ENCODE measurements around the gene SAP130.
"Not testable (repeated sequence)": the region's sequence is repeated elsewhere in the genome, so short reads cannot be mapped to it uniquely, and the experiment has no call there.

Gene SAP130

DNA sequence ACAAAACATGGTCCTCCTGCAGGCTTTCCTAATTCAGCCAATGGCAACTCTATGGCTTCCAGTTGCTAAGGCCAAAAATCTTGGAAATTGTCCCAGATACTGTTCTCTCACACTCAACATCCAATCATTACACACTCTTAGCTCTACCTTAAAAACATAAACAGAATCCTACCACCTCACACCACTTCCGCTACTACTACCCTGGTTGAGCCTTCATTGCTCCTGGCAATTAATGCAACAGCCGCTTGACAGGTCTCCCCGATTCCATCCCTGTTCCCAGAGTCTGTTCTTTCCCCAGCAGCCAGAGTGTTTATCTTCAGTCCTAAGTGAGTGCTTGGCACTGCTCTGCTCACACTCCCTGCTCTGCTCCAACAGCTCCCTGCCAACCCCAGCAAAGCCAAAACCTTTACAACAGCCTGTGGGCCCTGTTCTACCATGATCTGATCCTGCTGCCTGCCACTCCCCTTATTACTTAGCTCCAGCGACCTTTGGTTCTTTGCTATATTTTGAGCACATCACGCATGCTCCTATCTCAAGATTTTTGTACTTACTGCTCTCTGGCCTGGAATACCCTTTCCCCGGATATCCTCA, 74.6 kb downstream of the SAP130 start:
- no peak for DNase-seq (ENCODE audit: low spot score)

DNA sequence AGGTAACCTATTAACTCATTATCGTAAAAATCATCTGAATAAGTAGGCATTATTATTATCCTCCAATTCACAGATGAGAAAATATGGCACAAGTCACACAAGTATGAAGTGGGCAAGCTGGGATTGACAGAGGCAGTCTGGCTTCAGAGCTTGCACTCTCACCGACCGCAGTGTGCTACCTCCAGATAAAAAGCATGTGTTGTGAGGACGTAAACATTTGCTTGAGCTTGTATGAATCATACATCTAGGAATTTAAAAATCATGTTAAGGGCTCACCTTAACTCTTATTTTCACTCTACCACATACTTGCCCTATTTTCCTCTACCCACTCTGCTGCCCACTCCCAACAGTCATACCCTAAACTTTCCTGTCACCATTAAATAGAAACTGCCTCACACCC, 76.8 kb downstream of the SAP130 start:
- no peak for DNase-seq (ENCODE audit: low spot score)

- no peak for DNase-seq (ENCODE audit: low spot score)
These were observed 77.6 kb downstream of the SAP130 start for GRCh38 chr2:127950264-127950663.

GRCh38 chr2:127945281-127945680, 82.6 kb downstream of the SAP130 start:
- no peak for DNase-seq (ENCODE audit: low spot score)

DNA sequence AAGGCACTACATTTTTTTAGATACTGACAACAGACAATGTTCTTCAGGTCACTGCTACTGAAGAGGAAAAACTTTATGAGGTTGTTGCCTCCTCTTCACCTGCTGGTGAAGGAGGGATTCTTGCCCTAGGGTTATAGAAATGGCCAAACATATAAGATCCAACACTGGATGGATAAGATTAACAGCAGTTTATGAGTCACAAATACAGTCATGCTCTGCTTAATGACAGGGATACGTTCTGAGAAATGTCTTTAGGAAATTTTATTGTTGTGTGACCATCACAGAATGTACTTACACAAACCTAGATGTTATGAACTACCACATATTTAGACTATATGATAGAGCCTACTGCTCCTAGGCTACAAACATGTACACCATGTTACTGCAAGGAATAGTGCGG, 84.7 kb downstream of the SAP130 start:
- DNase-seq (ENCODE audit: low spot score), result no peak

GRCh38 chr2:127942002-127942401, 85.9 kb downstream of the SAP130 start:
- DNase-seq (ENCODE audit: low spot score), result no peak

- DNase-seq (ENCODE audit: low spot score), result no peak
These were observed 86.4 kb downstream of the SAP130 start for GRCh38 chr2:127941461-127941860.

DNA sequence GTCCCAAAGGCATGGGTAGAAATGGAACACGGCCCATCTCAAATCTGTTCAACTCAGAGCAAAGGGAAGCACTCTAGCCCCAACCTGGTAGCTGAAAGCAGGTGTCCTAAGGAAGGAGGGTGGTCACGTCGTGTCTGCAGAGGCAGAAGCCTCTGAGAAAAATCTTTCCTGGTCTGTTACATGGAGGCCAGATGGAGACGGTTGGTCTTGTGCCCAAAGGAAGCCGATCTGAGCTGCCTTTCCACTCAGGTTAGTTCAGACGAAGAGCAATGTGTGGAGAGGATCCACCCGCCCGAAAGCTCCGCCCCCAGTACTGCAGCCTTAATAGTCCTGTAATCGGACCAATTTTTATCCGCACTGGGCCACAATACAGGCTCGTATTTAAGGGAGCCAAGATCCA, 87.2 kb downstream of the SAP130 start:
- DNase-seq (ENCODE audit: low spot score), result no peak

GRCh38 chr2:127935337-127935736, 92.5 kb downstream of the SAP130 start:
- DNase-seq (ENCODE audit: low spot score), result no peak

DNA sequence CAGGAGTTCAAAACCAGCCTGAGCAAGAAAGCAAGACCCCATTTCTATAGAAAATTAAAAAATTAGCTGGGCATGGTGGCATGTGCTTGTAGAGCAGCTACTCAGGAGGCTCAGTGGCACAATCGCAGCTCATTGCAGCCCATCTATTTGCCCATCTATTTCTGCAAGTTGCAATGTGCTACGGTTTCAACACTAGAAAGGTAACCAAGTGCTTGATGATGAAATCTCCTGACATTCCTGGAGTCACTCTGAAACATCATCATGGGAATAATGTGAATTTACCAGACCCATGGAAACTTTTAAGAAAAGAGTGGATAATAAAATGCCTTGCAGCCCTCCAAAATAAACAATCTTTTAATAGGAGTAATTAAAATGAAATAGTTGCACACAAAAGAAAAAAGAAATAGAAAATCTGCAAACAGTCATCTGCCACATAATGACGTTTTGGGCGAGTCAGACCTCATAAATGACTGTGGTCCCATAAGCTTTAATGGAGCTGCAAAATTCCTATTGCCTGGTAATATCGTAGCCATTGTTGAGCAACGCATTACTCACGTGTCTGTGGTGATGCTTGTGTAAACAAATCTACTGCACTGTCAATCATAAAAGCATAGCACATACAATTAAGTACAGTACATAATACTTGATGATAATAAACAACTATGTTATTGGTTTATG, 95.5 kb downstream of the SAP130 start:
- DNase-seq (ENCODE audit: low spot score), result no peak

DNA sequence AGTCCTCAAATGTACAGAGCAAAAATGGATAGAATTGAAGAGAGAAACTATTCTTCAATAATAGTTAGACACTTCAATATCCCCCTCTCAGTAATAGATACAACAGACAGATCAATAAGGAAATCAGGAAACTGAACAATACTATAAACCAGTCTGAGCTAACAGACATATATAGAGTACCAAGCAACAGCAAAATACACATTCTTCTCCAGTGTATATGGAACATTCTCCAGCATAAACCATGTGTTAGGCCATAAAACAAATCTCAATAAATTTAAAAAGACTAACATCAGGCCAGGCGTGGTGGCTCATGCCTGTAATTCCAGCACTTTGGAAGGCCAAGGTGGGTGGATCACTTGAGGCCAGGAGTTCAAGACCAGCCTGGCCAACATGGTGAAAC, 98.4 kb downstream of the SAP130 start:
- DNase-seq (ENCODE audit: low spot score), result no peak

DNA sequence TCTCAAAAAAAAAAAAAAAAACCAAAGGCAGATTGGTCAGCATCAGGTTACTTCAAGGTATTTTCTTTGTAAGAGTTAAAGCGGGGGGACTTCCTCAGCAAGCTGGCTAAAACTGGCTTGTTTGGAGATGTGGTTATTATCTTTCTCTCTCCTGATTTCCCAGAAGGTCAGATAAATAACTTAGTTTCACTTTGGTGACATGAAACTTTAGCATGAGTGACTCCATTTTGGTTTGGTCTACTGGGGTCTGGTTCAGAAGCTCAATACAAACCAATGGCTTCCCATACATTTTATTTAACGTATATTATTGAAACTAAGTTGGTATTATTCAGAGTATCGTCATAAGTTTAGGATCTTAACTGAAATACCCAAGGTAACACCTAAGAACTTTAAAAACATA, 100.5 kb downstream of the SAP130 start:
- no peak for DNase-seq (ENCODE audit: low spot score)

- no peak for DNase-seq (ENCODE audit: low spot score)
These were observed 109.9 kb downstream of the SAP130 start for GRCh38 chr2:127917916-127918315.

- no peak for DNase-seq (ENCODE audit: low spot score)
These were observed 113.9 kb downstream of the SAP130 start for GRCh38 chr2:127913808-127914457.

DNA sequence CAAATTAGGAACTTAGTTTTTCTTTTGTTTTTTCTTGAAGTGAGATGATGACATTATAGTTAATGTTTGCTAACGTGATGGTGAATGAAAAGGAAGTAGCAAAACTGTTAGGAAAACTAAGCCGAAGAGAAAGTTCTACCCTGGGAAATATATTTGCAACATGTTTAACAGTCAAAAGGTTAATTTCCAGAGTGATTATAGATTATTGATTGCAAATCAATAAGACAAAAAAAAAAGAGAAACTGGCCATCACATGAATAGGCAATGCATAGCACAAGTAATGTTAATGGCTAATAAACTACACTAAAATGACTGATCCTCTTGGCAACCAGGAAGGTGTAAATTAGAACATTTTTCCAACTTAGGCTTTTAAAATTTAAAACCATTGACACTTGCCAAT, 116.1 kb downstream of the SAP130 start:
- no peak for DNase-seq (ENCODE audit: low spot score)

- DNase-seq (ENCODE audit: low spot score), result no peak
These were observed 117.4 kb downstream of the SAP130 start for GRCh38 chr2:127910415-127910814.

- DNase-seq (ENCODE audit: low spot score), result no peak
These were observed 118.8 kb downstream of the SAP130 start for GRCh38 chr2:127909019-127909418.

DNA sequence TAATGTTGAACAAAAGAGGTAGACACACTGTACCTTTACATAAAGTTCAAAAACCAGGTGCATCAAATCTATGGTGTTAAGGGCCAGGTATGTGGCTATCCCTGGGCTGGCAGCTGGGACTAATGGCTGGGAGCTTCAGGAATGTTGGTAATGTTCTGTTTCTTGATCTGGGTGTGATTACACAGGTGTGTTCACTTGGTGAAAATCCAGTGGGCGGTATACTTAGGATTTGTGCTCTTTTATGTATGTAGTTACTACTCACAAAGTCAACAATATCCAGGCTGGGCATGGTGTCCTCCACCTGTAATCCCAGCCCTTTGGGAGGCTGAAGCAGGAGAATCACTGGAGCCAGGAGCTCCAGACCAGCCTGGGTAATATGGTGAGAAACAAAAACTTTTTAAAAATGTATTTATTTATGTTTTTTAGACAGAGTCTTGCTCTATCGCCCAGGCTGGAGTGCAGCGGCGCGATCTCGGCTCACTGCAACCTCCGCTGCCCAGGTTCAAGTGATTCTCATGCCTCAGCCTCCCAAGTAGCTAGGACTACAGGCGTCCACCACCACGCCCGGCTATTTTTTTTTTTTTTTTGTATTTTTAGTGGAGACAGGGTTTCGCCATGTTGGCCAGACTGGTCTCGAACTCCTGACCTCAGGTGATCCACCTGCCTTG, 120.0 kb downstream of the SAP130 start:
- not testable (repeated sequence) for DNase-seq (ENCODE audit: low spot score)

GRCh38 chr2:127906206-127906926, 121.5 kb downstream of the SAP130 start:
- DNase-seq (ENCODE audit: low spot score), result peak; percentile 50

GRCh38 chr2:127901339-127902056, 126.4 kb downstream of the SAP130 start:
- DNase-seq (ENCODE audit: low spot score), result no peak

GRCh38 chr2:127897531-127898211, 130.2 kb downstream of the SAP130 start:
- DNase-seq (ENCODE audit: low spot score), result no peak
